ENCODE data around the gene CAMK1D. TPM values are rescaled to one million over a fixed set of nuclear protein-coding genes. Genes with fewer than 3 reads are reported as not detected.
"Not testable (repeated sequence)": the region's sequence is repeated elsewhere in the genome, so short reads cannot be mapped to it uniquely, and the experiment has no call there.

Gene CAMK1D
- total RNA-seq, 2 donors from 2014 or later, result 42.5 to 50.7 TPM

- ATAC-seq (no peak), DNase-seq (no peak)
- intact Hi-C loops (cut with DNase I, micrococcal nuclease), result no loop called here
These were observed 65.1 kb downstream of the CAMK1D start for GRCh38 chr10:12414278-12414989.

DNA sequence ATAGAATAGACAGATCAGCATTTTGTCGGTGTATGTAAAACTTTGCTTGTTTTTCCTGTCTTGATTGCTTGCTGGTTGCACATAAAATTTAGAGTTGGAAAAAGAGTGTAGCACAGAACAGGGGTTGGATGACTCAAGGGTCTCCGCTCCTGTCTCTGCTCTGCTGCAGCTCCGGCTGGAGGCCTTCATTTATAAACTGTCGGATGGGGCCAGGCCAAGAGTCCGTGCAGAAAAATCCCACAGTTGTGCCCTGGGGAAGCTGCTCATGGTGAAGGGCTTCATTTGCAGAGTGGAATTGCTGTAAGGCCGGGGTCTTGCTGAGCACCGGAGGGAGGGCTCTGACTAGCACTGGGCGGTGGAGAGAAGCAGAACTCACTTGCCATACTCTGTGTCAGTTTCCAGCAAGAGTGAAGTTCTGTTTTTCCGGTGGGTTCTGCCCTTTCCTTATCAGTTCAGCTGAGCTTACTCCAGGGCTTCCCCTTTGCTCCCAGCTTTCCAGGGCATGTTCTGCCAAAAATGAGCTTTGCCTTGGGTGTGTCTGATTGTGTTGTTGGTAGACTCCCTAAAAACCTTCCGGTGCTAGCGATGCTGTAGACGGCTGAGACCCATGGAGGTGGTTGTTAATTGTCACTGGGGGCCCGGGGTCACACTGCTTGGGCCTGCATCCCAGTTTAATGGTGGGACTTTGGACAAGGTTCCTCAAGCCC is 67.2 kb downstream of the CAMK1D start:
- ATAC-seq, result peak; percentile 64
- intact Hi-C loops (cut with DNase I, micrococcal nuclease), result no loop called here
- peak in 1 of 2 donors; percentile 22 for DNase-seq

GRCh38 chr10:12417331-12417730 is 68.0 kb downstream of the CAMK1D start:
- DNase-seq, result peak in 1 of 2 donors; percentile 11
- intact Hi-C loops (cut with DNase I, micrococcal nuclease), result no loop called here
- ATAC-seq, result peak; percentile 44

DNA sequence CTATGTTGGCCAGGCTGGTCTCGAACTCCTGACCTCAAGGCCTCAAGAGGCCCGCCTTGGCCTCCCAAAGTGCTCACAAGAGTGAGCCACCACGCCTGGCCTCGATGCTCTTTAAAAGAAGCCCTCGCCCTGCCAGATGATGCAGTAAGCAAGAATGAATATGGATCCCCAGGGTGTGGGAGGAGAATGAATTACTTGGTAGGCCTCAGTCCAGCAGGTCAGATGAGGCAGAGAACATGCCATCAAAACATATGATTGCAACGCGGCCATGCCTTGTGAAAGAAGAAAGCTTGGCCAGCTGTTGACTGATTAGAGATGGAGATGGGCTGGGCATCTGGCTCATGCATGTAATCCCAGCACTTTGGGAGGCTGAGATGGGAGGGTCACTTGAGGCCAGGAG is 68.7 kb downstream of the CAMK1D start:
- ATAC-seq (no peak), DNase-seq (peak in 1 of 2 donors; percentile 33)

GRCh38 chr10:12418725-12419261 is 69.4 kb downstream of the CAMK1D start:
- DNase-seq (peak in 1 of 2 donors; percentile 20), ATAC-seq (no peak)
- intact Hi-C loops (cut with DNase I, micrococcal nuclease), result no loop called here

More for the DNA sequence above, 68.7 kb downstream of the CAMK1D start:
- intact Hi-C loops (cut with DNase I, micrococcal nuclease), result no loop called here

GRCh38 chr10:12419262-12419847 is 70.0 kb downstream of the CAMK1D start:
- intact Hi-C loops (cut with DNase I, micrococcal nuclease), result no loop called here
- peak in 1 of 2 donors; percentile 25 for DNase-seq
- ATAC-seq, result no peak

GRCh38 chr10:12420530-12421120 is 71.3 kb downstream of the CAMK1D start:
- peak; percentile 36 for ATAC-seq
- intact Hi-C loops (cut with DNase I, micrococcal nuclease), result no loop called here

DNA sequence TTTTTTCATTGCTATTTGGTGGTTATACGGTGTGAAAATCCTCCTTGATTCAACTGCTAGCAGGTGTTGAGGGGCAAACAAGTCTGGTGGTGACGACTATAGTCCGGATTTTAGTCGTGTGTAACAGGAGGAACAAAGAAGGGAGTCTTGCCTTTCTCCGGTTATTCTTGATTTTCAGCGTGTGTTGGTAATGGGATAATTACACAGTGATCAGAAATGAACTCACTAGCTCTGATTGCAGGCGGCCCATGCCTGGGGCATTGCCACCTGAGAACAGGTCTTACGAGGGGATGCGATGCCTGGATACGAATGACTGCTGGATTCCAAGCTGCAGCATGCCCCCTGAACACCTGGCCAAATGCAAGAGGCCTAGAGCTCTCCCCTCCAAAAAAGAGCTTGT is 72.8 kb downstream of the CAMK1D start:
- intact Hi-C loops (cut with DNase I, micrococcal nuclease), result no loop called here
- no peak for ATAC-seq
- DNase-seq, result no peak

More at GRCh38 chr10:12420530-12421120, 71.3 kb downstream of the CAMK1D start:
- peak in 1 of 2 donors; percentile 18 for DNase-seq

DNA sequence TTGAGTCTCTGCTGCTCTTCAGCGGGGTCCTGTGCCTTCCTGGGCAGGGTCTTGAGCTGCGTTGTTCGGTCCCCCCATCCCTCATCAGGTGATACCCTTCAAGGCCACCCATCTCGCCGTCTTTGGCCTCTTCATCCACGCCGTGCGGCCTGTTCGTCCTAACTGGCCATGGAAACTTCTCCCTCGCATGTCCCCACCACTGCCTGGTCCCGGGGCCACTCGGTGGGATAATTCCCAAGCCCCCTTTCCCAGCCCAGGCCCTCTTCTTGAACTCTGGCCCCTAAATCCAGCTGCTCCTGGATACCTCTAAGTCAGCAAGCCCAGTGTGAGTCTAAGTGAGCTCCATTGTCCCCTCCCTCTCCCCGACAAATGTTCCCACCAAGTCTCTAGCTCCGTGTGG is 74.5 kb downstream of the CAMK1D start:
- ATAC-seq (no peak), DNase-seq (peak in 1 of 2 donors; percentile 9)
- intact Hi-C loops (cut with DNase I, micrococcal nuclease), result no loop called here

DNA sequence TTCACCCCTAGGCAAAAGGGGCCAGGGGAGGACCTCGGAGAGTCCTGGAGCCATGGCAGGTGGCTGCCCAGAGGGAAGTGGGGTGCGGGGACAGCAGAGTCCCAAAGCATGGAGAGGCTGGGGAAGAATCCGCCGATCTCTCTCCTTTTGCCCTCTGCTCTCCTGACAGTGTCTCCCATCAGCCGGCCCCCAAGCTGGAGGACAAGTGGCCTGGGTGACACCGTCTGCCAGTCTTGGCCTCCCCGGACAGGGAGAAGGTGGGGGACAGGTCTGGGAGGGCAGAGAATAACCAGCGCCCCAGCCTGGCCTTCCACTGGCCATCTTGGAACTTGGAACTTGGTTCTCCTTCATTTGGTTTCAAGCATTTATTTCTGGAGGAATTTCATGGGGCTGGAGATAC is 77.9 kb downstream of the CAMK1D start:
- DNase-seq, result peak in 1 of 2 donors; percentile 18
- ATAC-seq, result no peak
- intact Hi-C loops (cut with DNase I, micrococcal nuclease), result no loop called here

GRCh38 chr10:12428447-12429135 is 79.2 kb downstream of the CAMK1D start:
- intact Hi-C loops (cut with DNase I, micrococcal nuclease), result no loop called here
- DNase-seq (peak in 1 of 2 donors; percentile 4), ATAC-seq (no peak)

GRCh38 chr10:12430406-12430982 is 81.1 kb downstream of the CAMK1D start:
- ATAC-seq (no peak), DNase-seq (peak in 1 of 2 donors; percentile 7)
- intact Hi-C loops (cut with DNase I, micrococcal nuclease), result no loop called here

GRCh38 chr10:12431151-12432101 is 82.1 kb downstream of the CAMK1D start:
- no peak for ATAC-seq
- intact Hi-C loops (cut with DNase I, micrococcal nuclease), result no loop called here

GRCh38 chr10:12432402-12433189 is 83.2 kb downstream of the CAMK1D start:
- intact Hi-C loops (cut with DNase I, micrococcal nuclease), result no loop called here
- DNase-seq (peak in 1 of 2 donors; percentile 52), ATAC-seq (peak; percentile 80)

More at GRCh38 chr10:12431151-12432101, 82.1 kb downstream of the CAMK1D start:
- peak in 1 of 2 donors; percentile 32 for DNase-seq

GRCh38 chr10:12434277-12434676 is 84.9 kb downstream of the CAMK1D start:
- intact Hi-C loops (cut with DNase I, micrococcal nuclease), result no loop called here
- ATAC-seq, result peak; percentile 29
- peak in 1 of 2 donors; percentile 27 for DNase-seq

DNA sequence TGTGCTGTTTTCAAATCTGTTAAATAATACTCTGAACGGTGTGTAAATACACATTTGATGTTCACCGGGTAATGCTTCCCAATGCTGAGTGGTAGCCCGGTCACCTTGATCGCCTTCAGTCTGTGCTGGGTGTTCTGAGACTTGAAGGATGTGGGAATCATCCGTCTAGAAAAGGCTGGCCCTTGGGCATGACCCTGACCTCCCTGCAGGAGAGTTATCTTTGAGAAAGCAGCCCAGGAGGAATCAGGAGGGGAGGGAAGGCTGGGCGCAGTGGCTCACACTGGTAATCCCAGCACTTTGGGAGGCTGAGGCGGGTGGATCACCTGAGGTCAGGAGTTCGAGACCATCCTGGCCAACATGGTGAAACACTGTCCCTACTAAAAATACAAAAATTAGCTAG is 85.3 kb downstream of the CAMK1D start:
- peak in 1 of 2 donors; percentile 15 for DNase-seq
- intact Hi-C loops (cut with DNase I, micrococcal nuclease), result not testable (repeated sequence)

More for the DNA sequence above, 85.3 kb downstream of the CAMK1D start:
- ATAC-seq, result not testable (repeated sequence)
